GM08714 (cell line): ENCODE measurements around the gene GSTO1.
"Not testable (repeated sequence)": the region's sequence is repeated elsewhere in the genome, so short reads cannot be mapped to it uniquely, and the experiment has no call there.

Source experiments
- H3K4me3 ChIP-seq: fragments of 200-500 bp; sonication (Bioruptor generic); 2 replicates; pipeline ENCODE4 v1.5.1; 2014; ENCODE audit warnings: mild to moderate bottlenecking, low read length, inconsistent platforms
- ZNF274 ChIP-seq: IDR thresholded peaks from 2 replicates; pipeline ENCODE4 v1.6.1; 2012; ENCODE audit warnings: mild to moderate bottlenecking, low read depth, low read length

GSTO1 gene

DNA sequence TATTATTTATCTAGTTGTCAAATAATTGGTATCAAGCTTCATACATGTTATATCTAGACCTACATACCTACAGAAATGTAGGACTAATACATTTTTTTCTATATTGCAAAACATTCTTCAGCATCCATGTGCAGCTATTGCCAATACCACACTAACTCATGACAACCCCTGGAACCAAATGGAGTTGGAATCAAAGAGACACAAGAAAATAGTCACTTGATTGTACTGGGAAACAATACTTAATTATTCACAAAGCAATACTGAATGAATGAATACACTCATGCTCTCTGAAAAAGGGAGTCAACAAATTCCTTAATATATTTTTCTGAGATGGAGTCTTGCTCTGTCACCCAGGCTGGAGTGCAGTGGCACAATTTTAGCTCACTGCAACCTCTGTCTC, 12.1 kb upstream of the GSTO1 start:
- H3K4me3 ChIP-seq: no peak overlapping the region
- TF ChIP-seq ZNF274: no peak

DNA sequence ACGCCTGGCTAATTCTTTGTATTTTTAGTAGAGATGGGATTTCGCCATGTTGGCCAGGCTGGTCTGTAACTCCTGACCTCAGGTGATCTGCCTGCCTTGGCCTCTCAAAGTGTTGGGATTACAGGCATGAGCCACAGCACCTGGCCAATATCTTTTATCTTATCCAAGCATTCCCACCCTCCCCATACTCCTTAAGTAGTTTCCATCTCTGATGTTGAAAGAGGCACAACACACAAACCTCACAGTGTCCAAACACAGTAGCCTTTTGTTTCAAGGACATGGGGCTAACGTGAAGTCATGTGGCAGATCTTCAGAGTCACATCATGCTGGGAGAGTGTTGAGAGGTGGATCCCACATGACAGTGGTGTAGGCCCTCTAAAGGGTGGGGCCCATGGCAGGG, 11.7 kb upstream of the GSTO1 start:
- H3K4me3 ChIP-seq: not testable (repeated sequence)

DNA sequence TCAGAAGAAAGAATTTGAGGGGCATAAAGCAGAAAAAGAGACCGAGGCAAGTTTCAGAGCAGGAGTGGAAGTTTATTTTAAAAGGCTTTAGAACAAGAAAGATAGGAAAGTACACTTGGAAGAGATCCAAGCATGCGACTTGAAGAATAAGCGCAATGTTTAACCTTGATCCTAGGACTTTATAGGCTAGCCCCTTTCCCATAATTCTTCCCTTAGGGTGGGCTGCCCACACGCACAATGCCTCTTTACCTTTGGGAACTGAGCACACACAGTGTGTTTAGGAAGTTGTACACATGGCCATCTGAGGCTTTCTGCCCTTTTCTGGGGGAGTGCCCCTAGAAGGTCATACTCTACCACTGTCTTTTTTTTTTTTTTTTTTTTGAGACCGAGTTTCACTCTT, 11.2 kb upstream of the GSTO1 start:
- TF ChIP-seq ZNF274: no peak
- no peak overlapping the region for H3K4me3 ChIP-seq

DNA sequence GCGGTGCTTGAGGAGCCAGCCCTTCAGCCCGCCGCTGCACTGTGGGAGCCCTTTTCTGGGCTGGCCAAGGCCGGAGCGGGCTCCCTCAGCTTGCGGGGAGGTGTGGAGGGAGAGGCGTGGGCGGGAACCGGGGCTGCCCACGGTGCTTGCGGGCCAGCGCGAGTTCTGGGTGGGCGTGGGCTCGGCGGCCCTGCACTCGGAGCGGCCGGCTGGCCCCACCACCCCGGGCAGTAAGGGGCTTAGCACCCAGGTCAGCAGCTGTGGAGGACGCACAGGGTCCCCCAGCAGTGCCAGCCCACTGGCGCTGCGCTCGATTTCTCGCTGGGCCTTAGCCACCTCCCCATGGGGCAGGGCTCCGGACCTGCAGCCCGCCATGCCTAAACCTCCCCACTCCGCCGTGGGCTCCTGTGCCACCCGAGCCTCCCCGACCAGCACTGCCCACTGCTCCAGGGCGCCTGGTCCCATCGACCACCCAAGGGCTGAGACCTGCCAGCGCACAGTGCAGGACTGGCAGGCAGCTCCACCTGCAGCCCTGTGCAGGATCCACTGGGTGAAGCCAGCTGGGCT, 9.5 kb upstream of the GSTO1 start:
- H3K4me3 ChIP-seq: no peak overlapping the region
- no peak for TF ChIP-seq ZNF274

DNA sequence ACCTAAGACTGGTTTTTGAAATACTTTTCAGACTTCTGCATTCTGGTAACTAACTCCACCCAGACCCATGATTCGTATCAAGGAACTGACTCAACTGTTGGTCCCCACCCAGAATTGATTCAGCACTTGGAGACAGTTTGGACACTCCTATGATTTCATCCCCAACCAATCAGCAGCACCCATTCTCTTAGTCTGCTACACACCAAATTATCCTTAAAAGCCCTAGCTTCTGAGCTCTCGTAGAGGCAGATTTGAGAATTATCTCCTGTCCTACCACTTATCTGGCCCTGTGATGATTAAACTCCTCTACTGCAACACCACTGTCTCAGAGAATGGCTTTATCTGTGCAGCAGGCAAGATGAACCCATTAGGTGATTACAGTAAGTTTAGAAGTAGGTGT, 7.7 kb upstream of the GSTO1 start:
- no peak overlapping the region for H3K4me3 ChIP-seq
- TF ChIP-seq ZNF274: no peak

DNA sequence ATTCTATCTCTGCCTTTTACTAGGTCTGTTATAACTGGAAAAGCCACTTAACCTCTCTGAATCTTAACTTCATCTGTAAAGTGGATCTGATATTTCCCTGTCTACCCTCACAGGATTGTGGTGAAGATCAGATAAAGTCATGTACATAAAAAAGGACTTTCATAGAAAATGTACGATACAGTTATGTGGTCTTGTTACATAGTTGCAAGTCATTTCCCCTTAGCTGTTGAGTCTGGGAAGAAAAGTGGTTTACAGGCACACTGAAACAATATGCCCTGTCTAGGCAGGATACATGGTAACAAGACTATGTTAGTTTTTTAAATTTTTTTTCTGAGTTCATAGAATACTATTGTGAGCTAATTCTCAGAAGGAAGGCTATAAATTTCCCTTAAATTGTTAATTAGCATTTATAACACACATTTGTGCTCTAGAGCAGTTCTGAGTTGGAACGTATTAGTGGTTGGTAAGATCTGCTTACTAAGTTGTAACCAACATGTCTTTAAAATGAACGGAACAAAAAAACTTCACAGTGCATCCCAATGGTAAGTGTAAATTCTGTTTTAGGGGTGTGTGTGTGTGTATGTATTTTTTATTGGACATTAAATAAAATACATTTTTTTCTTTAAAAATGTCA, 7.1 kb upstream of the GSTO1 start:
- TF ChIP-seq ZNF274: no peak
- no peak overlapping the region for H3K4me3 ChIP-seq

DNA sequence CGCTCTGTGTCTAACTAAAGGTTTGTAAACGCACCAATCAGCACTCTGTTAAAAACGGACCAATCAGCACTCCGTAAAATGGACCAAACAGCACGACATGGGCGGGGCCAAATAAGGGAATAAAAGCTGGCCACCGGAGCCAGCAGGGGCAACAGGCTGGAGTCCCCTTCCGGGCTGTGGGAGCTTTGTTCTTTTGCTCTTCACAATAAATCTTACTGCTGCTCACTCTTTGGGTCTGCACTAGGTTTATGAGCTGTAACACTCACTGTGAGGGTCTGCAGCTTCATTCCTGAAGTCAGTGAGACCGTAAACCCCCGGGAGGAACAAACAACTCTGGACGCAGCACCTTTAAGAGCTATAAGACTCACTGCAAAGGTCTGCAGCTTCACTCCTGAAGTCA, 5.8 kb upstream of the GSTO1 start:
- H3K4me3 ChIP-seq: not testable (repeated sequence)

DNA sequence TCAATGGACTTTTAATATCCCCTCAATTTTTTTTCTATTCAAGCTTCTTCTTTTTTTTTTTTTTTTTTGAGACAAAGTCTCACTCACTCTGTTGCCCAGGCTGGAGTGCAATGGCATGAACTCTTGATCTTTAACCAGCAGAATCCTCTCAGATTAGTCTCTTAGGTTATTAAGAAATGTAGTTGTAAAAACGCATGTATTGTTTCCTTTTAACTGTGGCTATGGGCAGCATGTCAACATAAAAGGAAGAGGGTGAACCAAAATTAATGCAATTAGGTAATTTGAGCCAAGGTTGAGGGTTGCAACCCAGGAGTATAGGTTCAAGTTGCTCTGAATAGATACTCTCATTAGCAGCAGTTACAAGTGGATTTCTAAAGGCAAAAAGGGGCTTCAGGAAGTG, 4.3 kb upstream of the GSTO1 start:
- no peak for TF ChIP-seq ZNF274
- H3K4me3 ChIP-seq: no peak overlapping the region

DNA sequence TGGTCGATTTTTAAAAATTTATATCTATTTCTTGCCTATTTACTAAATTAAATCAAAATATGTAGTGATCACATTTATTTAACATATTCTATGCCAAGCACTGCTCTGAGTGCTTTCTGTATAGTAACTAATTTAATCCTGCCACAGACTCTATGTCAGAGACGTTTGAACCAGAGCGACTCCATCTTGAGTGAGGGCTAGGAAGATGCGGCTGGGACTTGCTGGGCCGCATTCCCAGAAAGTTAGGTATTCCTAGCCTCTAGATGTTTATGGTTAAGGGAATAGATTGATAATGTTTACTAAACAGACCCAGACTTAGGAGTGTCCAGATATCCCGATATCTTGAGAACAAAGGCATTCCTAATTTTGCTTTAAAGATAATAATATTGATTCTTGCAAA, 3.2 kb upstream of the GSTO1 start:
- no peak for TF ChIP-seq ZNF274
- H3K4me3 ChIP-seq: no peak overlapping the region

DNA sequence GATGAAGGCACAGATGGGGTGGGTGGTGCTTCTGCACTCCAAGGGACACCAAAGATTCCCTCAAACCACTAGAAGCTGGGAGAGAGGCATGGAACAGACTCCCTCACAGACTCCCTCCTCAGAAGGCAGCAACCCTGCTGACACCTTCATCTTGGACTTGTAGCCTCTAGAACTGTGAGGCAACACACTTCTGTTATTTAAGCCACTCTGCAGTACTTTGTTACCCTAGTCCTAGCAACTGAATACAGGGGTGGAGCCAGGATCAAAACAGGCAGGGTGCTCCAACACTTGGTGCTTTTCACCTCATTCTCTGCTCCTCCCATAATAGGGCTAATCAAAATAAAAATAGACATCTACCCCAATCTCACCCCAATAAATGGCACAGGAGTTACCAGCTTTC, 2.3 kb upstream of the GSTO1 start:
- H3K4me3 ChIP-seq: no peak overlapping the region
- no peak for TF ChIP-seq ZNF274

DNA sequence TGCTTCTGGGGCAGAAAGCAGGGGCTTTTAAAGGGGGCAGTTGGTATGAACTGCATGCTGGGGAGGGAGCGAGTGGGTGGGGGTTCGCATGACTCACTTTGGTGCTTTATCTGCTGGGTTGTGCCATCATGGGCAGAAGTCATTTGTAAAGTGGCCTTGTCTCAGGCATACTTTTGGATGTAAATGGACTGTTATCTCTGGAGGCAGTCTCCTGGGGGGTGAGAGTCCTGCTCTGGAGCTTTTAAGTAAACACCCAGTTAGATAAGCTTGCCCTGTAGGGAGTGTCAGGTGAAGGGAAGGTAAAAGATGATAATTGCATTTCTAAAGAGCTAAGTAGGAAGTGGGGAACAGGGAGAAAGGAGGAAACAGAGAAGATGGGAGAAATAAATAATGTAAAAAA, 1.6 kb upstream of the GSTO1 start:
- H3K4me3 ChIP-seq: no peak overlapping the region
- no peak for TF ChIP-seq ZNF274

DNA sequence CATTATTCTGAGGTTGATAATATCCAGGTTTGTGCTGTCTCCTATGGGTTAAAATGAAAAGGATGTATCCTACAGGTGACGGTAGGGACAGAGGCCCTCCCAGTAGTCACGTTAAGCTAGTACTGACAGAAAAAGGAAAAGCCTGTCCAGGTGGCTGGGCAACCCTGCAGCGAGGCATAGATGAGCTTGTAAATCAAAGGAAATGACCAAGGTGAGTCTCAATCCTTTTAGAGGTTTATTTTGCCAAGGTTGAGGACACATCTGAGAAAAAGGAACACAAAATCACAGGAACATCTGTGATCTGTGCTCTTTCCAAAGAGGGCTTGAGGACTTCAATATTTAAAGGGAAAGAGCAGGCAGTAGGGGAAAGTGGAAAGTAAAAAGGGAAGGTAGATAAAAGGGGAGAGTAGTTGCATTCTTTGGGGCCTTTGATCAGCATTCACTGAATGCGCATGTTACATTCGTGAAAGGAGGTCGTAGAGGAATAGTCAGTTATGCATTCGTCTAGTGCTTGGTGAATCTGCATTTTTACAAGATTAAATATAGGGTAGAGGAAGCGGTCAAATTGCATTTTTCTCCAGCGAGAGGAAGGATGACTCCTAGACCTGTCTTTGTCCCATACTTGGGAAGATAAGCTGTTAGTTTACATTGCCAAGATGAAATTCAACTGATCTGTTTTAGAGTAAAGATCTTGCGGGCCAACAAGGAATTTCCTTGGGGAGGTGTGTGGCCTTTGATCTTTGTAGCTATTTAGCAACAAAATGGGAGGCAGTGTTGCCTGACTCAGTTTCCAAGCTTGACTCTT, 884 bp upstream of the GSTO1 start:
- TF ChIP-seq ZNF274: no peak

DNA sequence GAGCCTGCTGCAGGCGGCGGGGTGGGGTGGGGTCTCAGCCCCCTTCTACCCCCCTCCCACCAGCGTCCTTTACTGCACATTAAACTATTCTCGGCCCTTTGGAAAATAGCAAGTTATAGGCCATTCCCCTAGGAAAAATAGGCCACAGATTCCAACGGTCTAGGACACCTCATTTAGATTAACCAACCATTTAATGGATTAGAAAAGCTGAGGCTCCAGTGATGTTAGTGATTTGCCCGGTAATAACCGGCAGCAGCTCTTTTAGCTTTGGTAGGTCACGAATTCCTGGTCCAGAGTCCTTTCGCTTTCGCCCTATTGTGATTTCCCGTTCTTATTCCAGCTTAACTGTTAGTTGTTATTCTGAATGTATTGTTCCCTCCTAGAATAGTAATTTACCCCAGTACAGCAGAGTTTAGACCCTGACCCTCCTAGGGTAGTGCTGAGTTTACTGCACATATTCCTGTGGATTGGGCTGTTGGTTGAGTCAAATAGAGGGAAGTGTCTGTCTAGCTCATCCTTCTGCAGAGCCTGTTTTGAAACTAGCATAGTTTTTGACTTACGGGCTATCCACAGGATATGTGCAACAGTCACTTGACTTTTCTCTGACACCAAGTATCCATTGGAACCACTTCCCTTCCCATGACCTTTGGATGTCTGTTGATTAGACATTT, 754 bp downstream of the GSTO1 start:
- H3K4me3 ChIP-seq: peak overlapping the region; percentile 97
- TF ChIP-seq ZNF274: no peak

More for the DNA sequence above, 884 bp upstream of the GSTO1 start:
- peak overlapping the region; percentile 97; the same call in 1 of the 2 replicates for H3K4me3 ChIP-seq

DNA sequence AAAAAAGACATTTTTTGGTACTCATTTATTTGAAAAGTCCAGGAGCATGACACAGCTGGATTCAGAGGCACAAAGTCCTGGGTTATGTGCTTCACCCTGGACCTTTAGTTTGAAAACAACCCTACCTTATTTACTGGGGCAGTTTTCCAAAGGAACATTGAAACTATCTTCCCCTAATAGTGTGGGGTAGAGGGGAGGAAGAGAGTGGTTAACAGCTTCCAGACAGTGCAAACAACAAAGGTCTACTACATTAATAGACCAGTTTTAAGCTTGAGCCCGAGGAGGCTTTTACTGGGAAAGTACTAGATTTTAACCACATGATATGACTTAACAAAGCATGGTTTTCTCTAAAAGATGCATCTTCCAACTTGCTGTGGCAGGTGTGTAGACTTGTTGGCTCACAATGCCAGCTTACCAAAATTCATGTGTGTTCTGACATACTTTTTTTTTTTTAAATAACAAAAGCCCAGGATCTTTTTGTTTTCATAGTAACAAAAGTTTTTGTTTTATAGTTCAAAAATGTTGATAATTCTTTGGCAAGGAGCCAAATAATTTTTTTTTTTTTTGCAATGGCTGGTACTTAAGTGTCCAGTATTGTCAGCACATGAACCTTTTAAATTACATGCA, 1.8 kb downstream of the GSTO1 start:
- H3K4me3 ChIP-seq: peak overlapping the region; percentile 97
- TF ChIP-seq ZNF274: no peak
